Measurements from ENCODE around the gene GAPT. TPM values are rescaled to one million over a fixed set of nuclear protein-coding genes. Genes with fewer than 3 reads are reported as not detected.
"Not testable (repeated sequence)": the region's sequence is repeated elsewhere in the genome, so short reads cannot be mapped to it uniquely, and the experiment has no call there.

The GAPT gene
- total RNA-seq, 1 experiment from 2014 or later = not detected

DNA sequence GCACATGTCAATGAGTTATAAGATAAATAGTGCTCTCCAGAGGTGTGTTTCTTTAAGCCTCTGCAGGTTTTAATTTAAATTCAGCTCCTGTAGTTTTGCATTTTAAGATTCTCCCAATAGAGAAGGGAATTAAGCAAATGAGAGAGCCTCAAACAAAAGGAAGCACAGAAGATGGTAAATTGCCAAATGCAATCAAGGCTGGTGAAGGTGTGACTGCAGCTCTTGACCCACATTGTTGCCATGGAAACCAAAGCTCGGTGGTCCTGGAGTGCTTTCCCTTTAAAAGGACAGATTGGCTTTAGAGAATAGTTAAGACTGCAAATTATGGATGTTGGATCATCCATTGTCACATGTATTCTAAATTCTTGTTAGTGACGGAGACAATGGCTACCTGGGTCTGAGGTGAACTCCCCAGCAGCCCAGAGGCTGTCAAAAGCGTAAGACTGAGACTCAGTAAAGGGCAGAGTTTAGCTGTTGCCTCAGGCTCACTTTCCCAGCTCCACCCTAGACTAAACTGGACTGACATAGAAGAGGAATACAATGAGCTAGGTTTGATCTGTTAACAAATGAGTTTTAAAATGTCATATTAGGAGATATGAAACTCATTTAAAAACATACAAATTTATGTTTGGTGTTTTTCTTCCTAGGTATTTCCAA lies 12.3 kb downstream of the GAPT start:
- no peaks in the 10 kb centered on the region for H3K9me3 ChIP-seq (replicated peaks)
- H3K27ac ChIP-seq = no peak overlapping the region
- no peaks in the 10 kb centered on the region for H3K4me1 ChIP-seq (replicated peaks)
- H3K27me3 ChIP-seq (replicated peaks) = 0 out of 2 replicates have a peak, but pooled peaks cover 5% of the 10 kb centered on the region
- no peak for DNase-seq (ENCODE audit: low read depth in 1 of 2, low spot score in 2 of 2)
- H3K36me3 ChIP-seq = no peaks in the 10 kb centered on the region
- H3K4me3 ChIP-seq = no peak overlapping the region

DNA sequence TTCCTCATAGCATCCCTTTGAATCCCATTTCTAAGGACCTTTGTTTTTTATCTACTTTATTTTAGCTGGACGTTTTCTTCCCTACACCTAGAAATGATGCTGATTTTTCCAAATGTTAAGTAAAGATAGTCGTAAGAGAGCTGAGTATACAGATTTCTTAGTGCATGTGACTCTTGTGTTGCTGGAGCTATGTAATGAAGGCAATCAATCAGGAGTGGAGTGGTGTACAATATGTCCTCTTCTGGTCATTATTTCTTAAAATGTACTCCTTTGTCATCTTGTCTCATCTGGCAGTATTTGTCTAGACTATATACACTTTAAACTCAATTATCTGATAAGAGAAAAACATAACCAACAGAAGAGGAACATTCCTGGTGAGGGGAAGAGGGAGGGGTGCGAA lies 13.5 kb downstream of the GAPT start:
- Histone ChIP-seq H3K27ac (no peak overlapping the region), H3K36me3 (no peaks in the 10 kb centered on the region), H3K4me1 (replicated peaks) (no peaks in the 10 kb centered on the region), H3K4me3 (no peak overlapping the region), H3K9me3 (replicated peaks) (no peaks in the 10 kb centered on the region), H3K27me3 (replicated peaks) (0 out of 2 replicates have a peak, but pooled peaks cover 5% of the 10 kb centered on the region)
- no peak for DNase-seq (ENCODE audit: low read depth in 1 of 2, low spot score in 2 of 2)

DNA sequence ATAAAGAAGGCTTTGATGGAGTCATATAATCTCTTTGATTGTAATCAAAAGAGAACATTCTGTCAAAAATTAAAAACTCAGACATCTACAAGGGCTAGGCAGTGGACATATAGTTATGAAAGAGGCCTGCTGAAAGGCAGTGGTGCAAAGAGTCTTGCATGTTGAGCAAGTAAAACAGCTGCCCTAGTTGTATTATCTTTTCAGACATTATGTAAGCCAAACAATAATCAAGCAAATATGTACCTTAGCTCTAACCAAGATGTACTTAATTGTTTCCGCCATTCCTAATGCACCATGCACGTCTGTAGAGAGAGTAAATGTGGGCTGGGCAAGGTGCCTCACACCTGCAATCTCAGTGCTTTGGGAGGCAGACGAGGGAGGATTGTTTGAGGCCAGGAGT lies 14.3 kb downstream of the GAPT start:
- H3K27ac ChIP-seq = no peak overlapping the region
- H3K4me3 ChIP-seq = no peak overlapping the region
- no peaks in the 10 kb centered on the region for H3K9me3 ChIP-seq (replicated peaks)
- DNase-seq (ENCODE audit: low read depth in 1 of 2, low spot score in 2 of 2) = no peak
- H3K4me1 ChIP-seq (replicated peaks) = no peaks in the 10 kb centered on the region
- 0 out of 2 replicates have a peak, but pooled peaks cover 5% of the 10 kb centered on the region for H3K27me3 ChIP-seq (replicated peaks)
- H3K36me3 ChIP-seq = no peaks in the 10 kb centered on the region

DNA sequence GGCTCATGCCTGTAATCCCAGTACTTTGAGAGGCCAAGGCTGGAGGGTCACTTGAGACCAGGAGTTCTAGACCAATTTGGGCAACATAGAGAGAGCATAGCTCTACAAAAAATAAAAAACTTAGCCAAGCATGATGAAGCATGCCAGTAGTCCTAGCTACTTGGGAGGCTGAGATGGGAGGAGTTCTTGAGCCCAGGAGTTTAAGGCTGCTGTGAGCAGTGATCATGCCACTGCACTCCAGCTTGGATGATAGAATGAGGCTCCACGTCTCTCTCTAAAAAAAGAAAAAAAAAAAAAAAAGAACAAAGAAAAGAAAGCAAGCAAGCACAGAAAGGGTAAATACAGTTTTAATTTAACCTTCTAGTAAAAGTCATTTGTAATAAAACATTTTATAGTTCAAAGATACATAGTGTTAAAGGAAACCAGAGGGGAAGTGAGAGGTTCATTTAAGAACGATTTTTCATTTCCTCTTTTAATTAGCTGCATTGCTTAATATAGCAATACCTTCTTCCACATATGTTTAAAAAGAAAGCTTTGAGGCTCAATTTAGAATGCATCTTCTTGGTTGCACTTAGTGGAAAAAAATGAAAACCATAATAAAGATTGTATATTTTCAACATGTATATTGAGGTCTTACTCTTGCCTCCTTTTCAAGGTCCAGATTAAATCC lies 14.9 kb downstream of the GAPT start:
- DNase-seq (ENCODE audit: low read depth in 1 of 2, low spot score in 2 of 2) = no peak
- H3K27me3 ChIP-seq (replicated peaks) = 0 out of 2 replicates have a peak, but pooled peaks cover 5% of the 10 kb centered on the region
- no peaks in the 10 kb centered on the region for H3K4me1 ChIP-seq (replicated peaks)
- no peaks in the 10 kb centered on the region for H3K36me3 ChIP-seq
- H3K27ac ChIP-seq = no peak overlapping the region
- no peak overlapping the region for H3K4me3 ChIP-seq
- no peaks in the 10 kb centered on the region for H3K9me3 ChIP-seq (replicated peaks)

DNA sequence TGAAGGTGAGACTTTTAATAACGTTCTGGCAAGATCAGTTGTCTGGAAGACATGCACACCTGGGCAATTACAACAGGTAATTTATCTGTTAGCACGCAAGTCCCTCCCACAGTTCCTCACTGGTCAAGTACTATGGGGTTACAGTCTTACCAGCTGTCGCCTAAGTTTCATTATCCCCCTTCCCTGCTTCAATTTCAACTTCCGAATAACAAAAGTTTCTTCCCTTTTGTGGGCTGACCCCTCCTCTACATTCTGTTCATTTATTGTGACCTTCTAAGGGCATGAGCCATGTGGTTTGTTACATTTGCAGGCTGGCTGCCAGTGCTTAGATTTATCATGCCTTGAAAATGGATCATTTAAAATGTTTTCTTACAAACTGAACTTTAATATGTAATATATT lies 16.5 kb downstream of the GAPT start:
- H3K27me3 ChIP-seq (replicated peaks) = no peaks in the 10 kb centered on the region
- H3K36me3 ChIP-seq = no peaks in the 10 kb centered on the region
- H3K4me3 ChIP-seq = no peak overlapping the region
- no peak for DNase-seq (ENCODE audit: low read depth in 1 of 2, low spot score in 2 of 2)
- no peak overlapping the region for H3K27ac ChIP-seq
- H3K9me3 ChIP-seq (replicated peaks) = no peaks in the 10 kb centered on the region
- H3K4me1 ChIP-seq (replicated peaks) = no peaks in the 10 kb centered on the region

DNA sequence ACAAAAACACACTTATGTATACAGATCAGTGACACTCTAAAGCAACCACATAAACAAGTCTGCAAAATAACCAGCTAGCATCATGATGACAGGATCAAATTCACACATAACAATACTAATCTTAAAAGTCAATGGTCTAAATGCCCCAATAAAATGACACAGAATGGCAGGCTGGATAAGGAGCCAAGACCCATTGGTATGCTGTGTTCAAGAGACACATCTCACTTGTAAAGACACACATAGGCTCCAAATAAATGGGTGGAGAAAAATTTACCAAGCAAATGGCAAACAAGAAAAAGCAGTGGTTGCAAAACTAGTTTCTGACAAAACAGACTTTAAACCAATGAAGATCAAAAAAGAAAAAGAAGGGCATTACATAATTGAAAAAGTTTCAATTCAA lies 26.0 kb downstream of the GAPT start:
- H3K4me1 ChIP-seq (replicated peaks) = no peaks in the 10 kb centered on the region
- H3K36me3 ChIP-seq = no peaks in the 10 kb centered on the region
- H3K4me3 ChIP-seq = no peak overlapping the region
- no peaks in the 10 kb centered on the region for H3K9me3 ChIP-seq (replicated peaks)
- H3K27me3 ChIP-seq (replicated peaks) = no peaks in the 10 kb centered on the region
- H3K27ac ChIP-seq = no peak overlapping the region
- DNase-seq (ENCODE audit: low read depth in 1 of 2, low spot score in 2 of 2) = no peak

DNA sequence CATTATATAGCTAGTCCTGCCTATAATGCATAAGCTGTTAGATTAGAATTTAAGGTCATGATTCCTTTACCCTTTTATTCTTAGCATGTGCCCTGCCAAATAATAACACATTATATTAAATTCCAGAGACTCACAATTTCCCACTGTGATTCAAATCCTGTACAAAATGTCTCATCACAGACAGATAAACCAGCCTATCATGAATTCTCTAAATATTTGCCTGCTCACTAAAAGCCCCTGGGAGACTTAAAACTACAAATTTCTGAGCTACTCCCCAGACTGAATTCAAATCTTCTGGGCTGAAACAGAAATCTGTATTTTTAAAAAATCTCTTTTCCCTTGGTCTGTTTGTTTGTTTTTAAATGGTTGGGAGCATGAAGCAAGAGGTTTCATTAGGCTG lies 32.7 kb downstream of the GAPT start:
- Histone ChIP-seq H3K27me3 (replicated peaks) (peaks cover 5% of the 10 kb centered on the region; the same call in 1 of the 2 replicates), H3K27ac (no peak overlapping the region), H3K9me3 (replicated peaks) (no peaks in the 10 kb centered on the region), H3K36me3 (no peaks in the 10 kb centered on the region), H3K4me3 (no peak overlapping the region), H3K4me1 (replicated peaks) (no peaks in the 10 kb centered on the region)
- DNase-seq (ENCODE audit: low read depth in 1 of 2, low spot score in 2 of 2) = no peak

DNA sequence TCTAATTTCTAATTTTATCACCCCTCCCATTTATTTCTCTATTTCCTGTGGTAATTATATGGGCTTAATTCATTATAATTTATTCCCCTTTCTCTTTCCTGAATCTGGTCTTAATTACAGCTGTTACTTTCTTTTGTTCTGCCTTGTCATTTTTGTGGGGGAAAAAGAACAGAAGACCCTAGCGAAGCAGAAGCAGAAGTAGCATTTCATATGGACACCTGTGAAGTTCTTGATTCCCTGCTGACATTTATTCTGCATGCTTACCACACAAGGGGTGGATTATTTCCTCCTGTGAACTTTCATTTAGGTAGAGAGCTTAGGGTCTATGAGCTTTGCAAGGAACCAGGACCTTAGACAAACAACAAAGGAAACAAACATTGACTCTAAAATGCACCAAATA lies 33.3 kb downstream of the GAPT start:
- no peak for DNase-seq (ENCODE audit: low read depth in 1 of 2, low spot score in 2 of 2)
- Histone ChIP-seq H3K4me1 (replicated peaks) (no peaks in the 10 kb centered on the region), H3K27me3 (replicated peaks) (peaks cover 5% of the 10 kb centered on the region; the same call in 1 of the 2 replicates), H3K36me3 (no peaks in the 10 kb centered on the region), H3K27ac (no peak overlapping the region), H3K9me3 (replicated peaks) (no peaks in the 10 kb centered on the region), H3K4me3 (no peak overlapping the region)

DNA sequence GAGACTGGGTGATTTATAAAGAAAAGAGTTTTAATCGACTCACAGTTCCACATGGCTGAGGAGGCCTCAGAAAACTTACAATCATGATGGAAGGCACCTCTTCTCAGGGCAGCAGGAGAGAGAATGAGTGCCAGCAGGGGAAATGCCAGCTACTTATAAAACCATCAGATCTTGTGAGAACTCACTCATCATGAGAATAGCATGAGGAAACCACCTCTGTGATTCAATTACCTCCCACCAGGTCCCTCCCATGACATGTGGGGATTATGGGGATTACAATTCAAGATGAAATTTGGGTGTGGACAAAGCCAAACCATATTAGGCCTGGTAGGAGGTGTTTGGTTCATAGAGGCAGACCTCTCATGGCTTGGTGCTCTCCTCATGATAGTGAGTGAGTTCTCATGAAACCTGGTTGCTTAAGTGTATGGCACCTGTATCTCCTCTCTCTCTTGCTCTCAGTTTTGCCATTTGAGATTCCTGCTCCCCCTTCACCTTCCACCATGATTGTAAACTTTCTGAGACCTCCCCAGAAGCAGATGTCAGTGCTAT lies 39.8 kb downstream of the GAPT start:
- H3K9me3 ChIP-seq (replicated peaks) = no peaks in the 10 kb centered on the region
- peaks cover 5% of the 10 kb centered on the region; the same call in 1 of the 2 replicates for H3K27me3 ChIP-seq (replicated peaks)
- no peak overlapping the region for H3K27ac ChIP-seq
- no peak for DNase-seq (ENCODE audit: low read depth in 1 of 2, low spot score in 2 of 2)
- H3K36me3 ChIP-seq = no peaks in the 10 kb centered on the region
- no peak overlapping the region for H3K4me3 ChIP-seq
- H3K4me1 ChIP-seq (replicated peaks) = no peaks in the 10 kb centered on the region

DNA sequence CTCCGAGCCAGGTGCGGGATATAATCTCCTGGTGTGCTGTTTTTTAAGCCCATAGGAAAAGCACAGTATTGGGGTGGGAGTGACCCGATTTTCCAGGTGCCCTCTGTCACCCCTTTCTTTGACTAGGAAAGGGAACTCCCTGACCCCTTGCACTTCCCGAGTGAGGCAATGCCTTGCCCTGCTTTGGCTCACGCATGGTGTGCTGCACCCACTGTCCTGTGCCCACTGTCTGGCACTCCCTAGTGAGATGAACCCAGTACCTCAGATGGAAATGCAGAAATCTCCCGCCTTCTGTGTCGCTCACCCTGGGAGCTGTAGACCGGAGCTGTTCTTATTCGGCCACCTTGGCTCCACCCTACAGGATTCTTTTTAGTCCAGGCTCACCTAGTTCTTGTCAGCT lies 50.7 kb downstream of the GAPT start:
- H3K27ac ChIP-seq; H3K27me3 ChIP-seq (replicated peaks); H3K4me1 ChIP-seq (replicated peaks); DNase-seq (ENCODE audit: low read depth in 1 of 2, low spot score in 2 of 2); H3K9me3 ChIP-seq (replicated peaks); H3K36me3 ChIP-seq; H3K4me3 ChIP-seq: not testable (repeated sequence)

DNA sequence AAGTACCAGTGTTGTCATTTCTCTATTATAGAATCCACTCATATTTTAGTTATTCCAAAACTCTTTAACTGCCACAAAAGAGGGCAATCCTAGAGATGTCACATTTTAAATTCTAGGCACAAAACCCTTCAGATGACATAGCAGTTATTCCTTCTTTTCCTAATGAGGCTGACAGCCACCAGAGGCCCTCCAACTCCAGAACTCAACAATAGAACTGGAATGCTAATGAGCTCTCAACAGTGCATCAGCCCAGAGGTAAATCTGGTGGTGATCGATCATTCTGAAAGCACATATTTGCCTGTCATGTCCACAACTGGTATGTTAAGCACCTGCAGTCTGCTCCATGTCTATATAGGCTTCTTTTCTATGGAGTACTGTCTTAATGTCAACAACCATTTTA lies 51.5 kb downstream of the GAPT start:
- no peaks in the 10 kb centered on the region for H3K27me3 ChIP-seq (replicated peaks)
- no peaks in the 10 kb centered on the region for H3K4me1 ChIP-seq (replicated peaks)
- H3K9me3 ChIP-seq (replicated peaks) = no peaks in the 10 kb centered on the region; the same call in 1 of the 2 replicates
- no peak overlapping the region for H3K4me3 ChIP-seq
- H3K36me3 ChIP-seq = no peaks in the 10 kb centered on the region
- DNase-seq (ENCODE audit: low read depth in 1 of 2, low spot score in 2 of 2) = no peak
- no peak overlapping the region for H3K27ac ChIP-seq

DNA sequence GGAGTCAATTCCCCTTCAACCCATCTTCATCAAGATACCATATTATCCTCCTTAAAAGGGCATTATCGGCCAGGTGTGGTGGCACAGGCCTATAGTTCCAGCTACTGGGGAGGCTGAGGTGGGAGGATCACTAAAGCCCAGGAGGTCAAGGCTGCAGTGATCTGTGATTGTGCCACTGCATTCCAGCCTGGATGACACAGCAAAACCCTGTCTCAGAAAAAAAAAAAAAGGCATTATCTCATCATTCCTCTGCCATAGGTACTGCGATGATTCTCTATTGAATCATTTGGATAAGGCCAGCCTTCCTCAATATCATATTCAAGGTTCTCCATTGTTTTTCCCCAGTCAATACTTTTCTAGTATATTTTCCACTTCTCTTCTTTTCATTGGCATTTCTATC lies 52.5 kb downstream of the GAPT start:
- Histone ChIP-seq H3K4me3 (no peak overlapping the region), H3K36me3 (no peaks in the 10 kb centered on the region), H3K27ac (no peak overlapping the region), H3K9me3 (replicated peaks) (no peaks in the 10 kb centered on the region; the same call in 1 of the 2 replicates), H3K4me1 (replicated peaks) (no peaks in the 10 kb centered on the region), H3K27me3 (replicated peaks) (no peaks in the 10 kb centered on the region)
- DNase-seq (ENCODE audit: low read depth in 1 of 2, low spot score in 2 of 2) = no peak

DNA sequence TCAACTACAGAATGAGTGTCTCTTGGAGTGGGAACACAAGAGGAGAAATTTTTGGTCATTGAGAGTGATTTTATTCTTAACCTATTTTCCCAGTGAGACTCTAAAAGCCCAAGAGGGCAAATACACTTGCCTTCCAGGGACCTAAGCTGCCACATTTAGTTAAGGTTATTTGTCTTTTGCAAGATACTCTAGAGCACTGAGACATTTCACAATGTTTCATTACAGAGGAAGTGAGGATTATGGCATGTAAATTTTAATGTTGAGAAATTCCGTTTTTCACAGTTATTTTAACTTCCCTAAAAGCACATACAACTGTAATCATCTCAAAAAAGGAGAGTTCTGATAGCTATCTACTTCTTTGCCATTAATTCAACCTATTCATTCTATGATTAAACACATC lies 53.0 kb downstream of the GAPT start:
- no peaks in the 10 kb centered on the region; the same call in 1 of the 2 replicates for H3K9me3 ChIP-seq (replicated peaks)
- no peak overlapping the region for H3K4me3 ChIP-seq
- no peaks in the 10 kb centered on the region for H3K4me1 ChIP-seq (replicated peaks)
- DNase-seq (ENCODE audit: low read depth in 1 of 2, low spot score in 2 of 2) = no peak
- H3K27me3 ChIP-seq (replicated peaks) = no peaks in the 10 kb centered on the region
- no peak overlapping the region for H3K27ac ChIP-seq
- H3K36me3 ChIP-seq = no peaks in the 10 kb centered on the region

DNA sequence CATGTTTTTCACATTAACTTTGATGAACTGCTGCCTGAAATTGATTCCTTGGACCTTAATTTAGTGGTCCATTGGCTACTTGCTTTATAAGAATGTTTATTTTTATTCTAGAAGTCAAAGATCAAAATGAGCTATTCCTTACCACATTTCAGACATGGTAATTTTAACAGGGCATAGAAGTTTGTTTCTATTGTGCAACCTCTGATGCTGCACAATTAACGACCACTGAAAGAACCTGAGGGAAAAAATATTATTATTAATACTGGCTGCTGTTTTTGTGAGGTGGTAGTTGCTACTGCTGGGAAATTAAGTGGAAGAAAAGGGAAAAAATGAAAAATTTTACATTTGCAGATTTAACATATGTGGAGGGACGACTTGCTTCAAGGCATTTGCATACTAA lies 53.7 kb downstream of the GAPT start:
- Histone ChIP-seq H3K36me3 (no peaks in the 10 kb centered on the region), H3K27ac (no peak overlapping the region), H3K4me3 (no peak overlapping the region), H3K4me1 (replicated peaks) (no peaks in the 10 kb centered on the region), H3K9me3 (replicated peaks) (no peaks in the 10 kb centered on the region; the same call in 1 of the 2 replicates), H3K27me3 (replicated peaks) (no peaks in the 10 kb centered on the region)
- DNase-seq (ENCODE audit: low read depth in 1 of 2, low spot score in 2 of 2) = no peak

Data from SJSA1 (cell line).